ENCODE data around the gene DAB1.
"Not testable (repeated sequence)": the region's sequence is repeated elsewhere in the genome, so short reads cannot be mapped to it uniquely, and the experiment has no call there.

DAB1 gene

DNA sequence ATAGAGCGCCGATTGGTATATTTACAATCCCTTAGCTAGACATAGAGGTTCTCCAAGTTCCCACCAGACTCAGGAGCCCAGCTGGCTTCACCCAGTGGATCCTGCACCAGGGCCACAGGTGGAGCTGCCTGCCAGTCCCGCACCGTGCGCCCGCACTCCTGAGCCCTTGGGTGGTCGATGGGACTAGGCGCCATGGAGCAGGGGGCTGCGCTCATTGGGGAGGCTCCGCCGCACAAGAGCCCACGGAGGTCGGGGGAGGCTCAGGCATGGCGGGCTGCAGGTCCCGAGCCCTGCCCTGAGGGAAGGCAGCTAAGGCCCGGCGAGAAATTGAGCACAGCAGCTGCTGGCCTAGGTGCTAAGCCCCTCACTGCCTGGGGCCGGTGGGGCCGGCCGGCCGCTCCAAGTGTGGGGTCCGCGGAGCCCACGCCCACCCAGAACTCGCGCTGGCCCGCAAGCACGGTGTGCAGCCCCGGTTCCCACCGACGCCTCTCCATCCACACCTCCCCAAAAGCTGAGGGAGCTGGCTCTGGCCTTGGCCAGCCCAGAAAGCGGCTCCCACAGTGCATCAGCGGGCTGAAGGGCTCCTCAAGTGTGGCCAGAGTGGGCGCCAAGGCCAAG is 80.5 kb downstream of the DAB1 start:
- H3K27ac Mint-ChIP-seq (ENCODE audit: low read depth); ATAC-seq (replicated peaks; ENCODE audit: extremely low read depth, poor library complexity, severe bottlenecking); H3K4me1 Mint-ChIP-seq; DNase-seq (ENCODE audit: low spot score in 2 of 2); H3K4me3 Mint-ChIP-seq; H3K9me3 Mint-ChIP-seq; H3K36me3 Mint-ChIP-seq (ENCODE audit: insufficient read depth); H3K27me3 Mint-ChIP-seq: not testable (repeated sequence)

DNA sequence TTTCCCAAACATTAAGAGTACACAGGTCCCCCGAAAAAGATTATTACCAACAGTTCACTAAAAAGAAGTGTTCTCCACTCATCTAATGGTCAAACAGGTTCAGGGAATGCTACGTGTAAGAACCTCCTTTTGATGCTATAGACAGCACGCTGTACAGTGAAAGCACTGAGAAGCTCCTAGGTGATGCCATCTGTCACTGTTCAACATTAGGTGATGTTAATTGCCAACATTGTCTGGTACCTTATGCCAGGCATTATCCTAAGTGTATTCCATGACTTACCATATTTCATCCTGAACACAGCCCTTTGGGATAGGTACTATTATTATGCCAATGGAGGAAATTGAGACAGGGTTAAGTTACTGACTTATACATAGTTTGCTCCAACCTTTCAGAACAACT is 82.1 kb downstream of the DAB1 start:
- Mint-ChIP-seq H3K4me1 (no peaks in the 10 kb centered on the region), H3K27me3 (peaks cover 13% of the 10 kb centered on the region), H3K36me3 (ENCODE audit: insufficient read depth) (no peaks in the 10 kb centered on the region), H3K9me3 (peaks cover 6% of the 10 kb centered on the region), H3K27ac (ENCODE audit: low read depth) (no peak overlapping the region), H3K4me3 (no peak overlapping the region)
- DNase-seq (ENCODE audit: low spot score in 2 of 2) (no peak), ATAC-seq (replicated peaks; ENCODE audit: extremely low read depth, poor library complexity, severe bottlenecking) (no peak)

DNA sequence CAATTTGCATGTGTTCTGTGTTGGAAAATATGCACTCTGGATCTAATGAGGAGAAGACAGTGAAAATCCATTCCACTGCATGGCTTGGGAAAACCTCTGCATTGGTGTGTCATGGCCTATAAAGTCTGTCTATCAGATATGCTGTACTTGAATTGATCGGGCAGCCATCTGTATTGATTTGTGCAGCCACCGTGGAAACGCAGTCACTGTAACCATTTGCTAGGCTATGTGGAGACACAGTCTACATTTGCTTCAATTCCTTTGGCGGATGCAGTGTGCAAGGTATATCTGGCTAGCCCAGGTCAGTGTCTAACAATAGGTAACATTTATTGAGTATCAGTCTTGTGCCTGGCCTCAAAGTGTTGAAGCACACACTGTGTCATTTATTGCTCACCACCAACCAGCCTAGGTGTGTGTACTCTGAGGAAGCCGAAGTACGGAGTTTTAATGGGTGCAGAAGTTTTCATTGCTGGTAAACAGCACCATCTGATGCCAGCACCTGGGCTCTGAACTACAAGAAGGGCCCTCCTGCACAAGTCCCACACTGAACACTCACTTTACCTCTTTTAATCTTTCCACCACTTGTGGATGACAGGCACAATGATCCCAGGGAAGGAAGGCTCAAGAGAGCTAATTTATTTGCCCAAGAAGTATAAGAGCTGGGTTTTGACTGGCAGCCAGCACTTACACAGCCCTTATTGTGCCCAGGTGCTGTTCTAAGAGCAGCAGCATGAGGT is 83.4 kb downstream of the DAB1 start:
- ATAC-seq (replicated peaks; ENCODE audit: extremely low read depth, poor library complexity, severe bottlenecking) (no peak), DNase-seq (ENCODE audit: low spot score in 2 of 2) (no peak)
- Mint-ChIP-seq H3K27ac (ENCODE audit: low read depth) (no peak overlapping the region), H3K4me1 (no peaks in the 10 kb centered on the region), H3K9me3 (peaks cover 6% of the 10 kb centered on the region), H3K4me3 (no peak overlapping the region), H3K27me3 (peaks cover 13% of the 10 kb centered on the region), H3K36me3 (ENCODE audit: insufficient read depth) (no peaks in the 10 kb centered on the region)

DNA sequence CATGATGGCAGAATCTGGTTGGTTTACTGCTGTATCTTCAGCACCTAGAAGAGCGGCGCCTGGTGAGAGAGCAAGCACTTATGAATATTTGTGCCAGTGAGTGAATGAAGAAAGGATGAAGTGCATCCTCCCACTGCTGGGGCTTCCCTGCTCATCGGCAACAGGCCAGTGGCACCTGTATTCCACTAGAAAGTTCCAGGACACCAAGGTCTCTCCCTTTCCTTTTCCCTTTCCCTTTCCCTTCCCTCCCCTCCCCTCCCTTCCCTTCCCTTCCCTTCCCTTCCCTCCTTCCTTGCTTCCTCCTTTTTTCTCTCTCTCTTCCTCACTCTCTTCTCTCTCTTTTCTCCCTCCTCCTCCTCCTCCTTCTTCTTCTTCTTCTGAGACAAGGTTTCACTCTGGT is 86.2 kb downstream of the DAB1 start:
- DNase-seq (ENCODE audit: low spot score in 2 of 2): no peak
- peaks cover 6% of the 10 kb centered on the region for H3K9me3 Mint-ChIP-seq
- ATAC-seq (replicated peaks; ENCODE audit: extremely low read depth, poor library complexity, severe bottlenecking): no peak
- H3K36me3 Mint-ChIP-seq (ENCODE audit: insufficient read depth): no peaks in the 10 kb centered on the region
- H3K4me3 Mint-ChIP-seq: no peak overlapping the region
- H3K27me3 Mint-ChIP-seq: peaks cover 13% of the 10 kb centered on the region
- no peaks in the 10 kb centered on the region for H3K4me1 Mint-ChIP-seq
- no peak overlapping the region for H3K27ac Mint-ChIP-seq (ENCODE audit: low read depth)

DNA sequence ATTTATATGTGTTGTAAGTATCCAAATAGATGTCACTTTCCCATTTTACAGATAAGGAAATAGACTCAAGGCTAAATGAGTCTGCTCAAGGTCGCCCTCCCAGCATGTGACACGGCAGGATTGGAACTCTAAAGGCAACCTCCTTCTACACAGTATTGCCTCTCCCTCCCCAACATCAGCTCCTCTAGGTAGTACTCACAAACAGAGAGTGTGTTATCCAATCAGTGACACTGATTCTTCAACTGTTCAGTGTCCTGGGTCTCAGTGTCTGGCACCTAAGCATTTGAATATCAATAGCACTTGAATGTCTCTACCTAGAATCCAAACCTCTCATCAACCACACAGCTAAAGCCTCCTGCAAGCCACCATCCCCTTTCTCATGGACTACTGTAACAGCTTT is 87.1 kb downstream of the DAB1 start:
- H3K4me1 Mint-ChIP-seq: no peaks in the 10 kb centered on the region
- H3K27ac Mint-ChIP-seq (ENCODE audit: low read depth): no peak overlapping the region
- H3K4me3 Mint-ChIP-seq: no peak overlapping the region
- peaks cover 6% of the 10 kb centered on the region for H3K9me3 Mint-ChIP-seq
- H3K27me3 Mint-ChIP-seq: peaks cover 13% of the 10 kb centered on the region
- ATAC-seq (replicated peaks; ENCODE audit: extremely low read depth, poor library complexity, severe bottlenecking): no peak
- DNase-seq (ENCODE audit: low spot score in 2 of 2): no peak
- H3K36me3 Mint-ChIP-seq (ENCODE audit: insufficient read depth): no peaks in the 10 kb centered on the region

DNA sequence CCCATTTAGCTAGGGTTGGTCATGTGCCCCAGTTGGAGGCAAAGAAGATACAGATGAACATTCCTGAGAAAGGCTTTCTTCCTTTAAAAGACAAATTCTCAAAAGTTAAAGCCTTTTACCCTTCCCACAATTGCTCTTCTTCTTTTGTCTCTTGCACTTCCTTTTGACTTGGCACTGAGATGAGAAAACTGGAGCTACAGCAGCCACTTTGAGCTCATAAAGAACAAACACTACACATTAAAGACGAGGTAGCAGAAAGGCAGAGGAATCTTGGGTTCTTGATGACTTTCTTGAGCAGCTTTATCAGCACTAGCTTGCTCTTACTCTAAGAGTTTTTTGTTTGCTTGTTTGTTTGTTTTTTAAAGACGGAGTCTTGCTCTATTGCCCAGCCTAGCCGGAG is 92.2 kb downstream of the DAB1 start:
- DNase-seq (ENCODE audit: low spot score in 2 of 2): no peak
- no peak for ATAC-seq (replicated peaks; ENCODE audit: extremely low read depth, poor library complexity, severe bottlenecking)
- Mint-ChIP-seq H3K27me3 (no peaks in the 10 kb centered on the region), H3K36me3 (ENCODE audit: insufficient read depth) (no peaks in the 10 kb centered on the region), H3K4me3 (no peak overlapping the region), H3K9me3 (peaks cover 5% of the 10 kb centered on the region), H3K4me1 (no peaks in the 10 kb centered on the region), H3K27ac (ENCODE audit: low read depth) (no peak overlapping the region)

DNA sequence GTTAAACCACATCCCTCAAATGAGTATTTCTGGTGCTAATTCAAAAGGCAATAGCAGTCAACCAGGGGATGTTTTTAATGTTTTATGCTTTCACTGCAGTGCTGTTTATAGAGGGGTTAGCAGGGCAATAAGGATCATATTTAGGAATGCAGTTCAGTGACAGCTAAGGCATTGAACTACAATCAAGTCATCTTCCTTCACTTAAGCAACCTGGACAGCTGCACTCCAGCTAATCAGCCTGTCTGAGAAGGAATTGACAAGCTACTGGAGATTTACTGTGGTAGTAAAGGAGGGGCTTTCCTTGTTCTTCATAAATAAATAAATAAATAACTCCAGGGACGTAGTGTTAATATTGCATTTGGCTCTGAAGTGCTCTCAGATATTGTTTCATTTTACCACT is 93.9 kb downstream of the DAB1 start:
- Mint-ChIP-seq H3K9me3 (peaks cover 5% of the 10 kb centered on the region), H3K4me1 (no peaks in the 10 kb centered on the region), H3K4me3 (no peak overlapping the region), H3K27me3 (peaks cover 12% of the 10 kb centered on the region), H3K27ac (ENCODE audit: low read depth) (no peak overlapping the region), H3K36me3 (ENCODE audit: insufficient read depth) (no peaks in the 10 kb centered on the region)
- ATAC-seq (replicated peaks; ENCODE audit: extremely low read depth, poor library complexity, severe bottlenecking) (no peak), DNase-seq (ENCODE audit: low spot score in 2 of 2) (no peak)

DNA sequence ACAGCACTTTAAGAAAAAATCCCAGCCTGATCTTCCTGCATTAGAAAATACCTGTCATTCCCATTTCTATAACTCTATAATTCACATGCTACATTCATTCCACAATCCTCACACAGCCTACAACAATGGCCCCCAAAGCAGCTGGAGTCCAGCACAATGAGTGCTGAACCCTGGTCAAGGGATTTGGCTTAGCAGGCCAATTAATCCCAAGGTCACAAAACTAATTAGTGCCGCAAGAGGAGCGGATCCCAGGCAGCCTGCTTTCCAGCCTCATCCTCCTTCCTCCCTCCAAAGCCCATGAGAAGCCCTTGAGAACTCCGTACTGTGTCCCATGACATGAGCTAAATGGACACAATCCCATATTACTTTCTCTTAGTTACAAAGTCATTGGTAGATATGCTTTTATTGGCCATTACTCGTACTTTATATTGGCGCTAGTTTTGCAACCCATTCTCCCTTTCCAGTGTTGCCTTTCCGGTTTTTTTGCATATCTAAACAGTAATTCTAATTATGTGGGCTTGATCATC is 94.8 kb downstream of the DAB1 start:
- Mint-ChIP-seq H3K27me3 (peaks cover 13% of the 10 kb centered on the region), H3K27ac (ENCODE audit: low read depth) (no peak overlapping the region), H3K9me3 (peaks cover 5% of the 10 kb centered on the region), H3K36me3 (ENCODE audit: insufficient read depth) (no peaks in the 10 kb centered on the region), H3K4me1 (no peaks in the 10 kb centered on the region), H3K4me3 (no peak overlapping the region)
- no peak for DNase-seq (ENCODE audit: low spot score in 2 of 2)
- no peak for ATAC-seq (replicated peaks; ENCODE audit: extremely low read depth, poor library complexity, severe bottlenecking)

DNA sequence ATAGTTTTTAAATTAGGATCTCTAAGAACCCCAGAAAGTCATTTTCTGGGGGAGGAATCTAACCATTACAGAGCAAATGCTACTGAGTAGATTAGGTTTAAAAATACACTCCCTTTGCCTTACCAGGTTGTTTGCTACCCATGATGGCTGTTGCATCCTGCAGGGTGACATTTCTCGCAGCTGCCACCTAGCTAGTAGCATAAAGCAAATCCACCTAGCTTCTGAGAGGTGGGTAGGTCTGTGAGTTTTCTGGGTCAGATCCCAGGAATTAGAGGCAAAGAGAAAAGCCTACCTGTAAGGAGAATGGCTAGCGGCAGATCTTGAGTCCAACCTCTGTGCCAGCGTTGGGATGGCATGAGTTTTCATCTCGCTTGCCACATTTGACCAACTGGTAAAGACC is 95.9 kb downstream of the DAB1 start:
- no peaks in the 10 kb centered on the region for H3K4me1 Mint-ChIP-seq
- no peaks in the 10 kb centered on the region for H3K36me3 Mint-ChIP-seq (ENCODE audit: insufficient read depth)
- H3K27me3 Mint-ChIP-seq: peaks cover 13% of the 10 kb centered on the region
- H3K4me3 Mint-ChIP-seq: no peak overlapping the region
- H3K9me3 Mint-ChIP-seq: peaks cover 5% of the 10 kb centered on the region
- H3K27ac Mint-ChIP-seq (ENCODE audit: low read depth): no peak overlapping the region
- ATAC-seq (replicated peaks; ENCODE audit: extremely low read depth, poor library complexity, severe bottlenecking) (no peak), DNase-seq (ENCODE audit: low spot score in 2 of 2) (no peak)

DNA sequence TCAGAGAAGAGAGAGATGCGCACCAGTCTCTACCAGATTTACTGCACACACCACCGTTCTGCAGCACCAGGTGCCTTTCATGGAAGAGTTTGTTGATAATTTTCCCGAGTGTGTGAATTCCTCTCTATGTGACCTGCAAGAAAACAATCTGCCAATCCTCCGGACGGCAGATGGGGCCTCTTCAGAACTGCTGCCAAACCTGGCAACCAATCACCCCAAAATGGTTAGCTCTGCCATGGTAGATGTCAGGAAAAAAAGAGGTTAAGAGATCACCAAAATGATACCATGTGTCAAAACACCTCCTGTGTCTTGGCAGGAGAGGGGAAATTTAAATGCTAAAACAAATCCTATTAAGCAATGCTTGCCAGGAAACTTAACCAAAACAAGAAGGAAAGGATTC is 96.5 kb downstream of the DAB1 start:
- ATAC-seq (replicated peaks; ENCODE audit: extremely low read depth, poor library complexity, severe bottlenecking) (no peak), DNase-seq (ENCODE audit: low spot score in 2 of 2) (no peak)
- no peaks in the 10 kb centered on the region for H3K36me3 Mint-ChIP-seq (ENCODE audit: insufficient read depth)
- H3K4me3 Mint-ChIP-seq: no peak overlapping the region
- peaks cover 13% of the 10 kb centered on the region for H3K27me3 Mint-ChIP-seq
- H3K27ac Mint-ChIP-seq (ENCODE audit: low read depth): no peak overlapping the region
- no peaks in the 10 kb centered on the region for H3K4me1 Mint-ChIP-seq
- peaks cover 5% of the 10 kb centered on the region for H3K9me3 Mint-ChIP-seq

DNA sequence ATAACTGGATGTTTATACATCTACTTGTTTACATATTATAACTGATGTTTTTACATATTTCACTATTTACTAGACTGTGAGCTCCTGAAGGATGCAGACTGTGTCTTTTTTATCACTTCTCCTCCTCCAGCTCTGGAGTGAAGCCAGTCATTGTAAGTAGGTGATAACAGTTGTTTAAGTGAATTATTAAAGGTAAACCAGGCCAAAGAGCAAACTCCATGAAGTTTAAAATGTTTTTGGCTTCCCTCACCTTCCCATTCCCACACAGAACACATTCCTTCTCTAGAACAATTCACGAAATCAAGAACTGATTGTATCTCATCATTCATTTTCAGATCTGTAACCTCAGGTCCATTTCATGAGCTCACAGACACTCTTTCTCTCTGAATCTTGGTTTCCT is 98.3 kb downstream of the DAB1 start:
- no peaks in the 10 kb centered on the region for H3K4me1 Mint-ChIP-seq
- H3K36me3 Mint-ChIP-seq (ENCODE audit: insufficient read depth): no peaks in the 10 kb centered on the region
- no peak overlapping the region for H3K27ac Mint-ChIP-seq (ENCODE audit: low read depth)
- ATAC-seq (replicated peaks; ENCODE audit: extremely low read depth, poor library complexity, severe bottlenecking) (no peak), DNase-seq (ENCODE audit: low spot score in 2 of 2) (no peak)
- H3K27me3 Mint-ChIP-seq: peaks cover 13% of the 10 kb centered on the region
- no peaks in the 10 kb centered on the region for H3K9me3 Mint-ChIP-seq
- H3K4me3 Mint-ChIP-seq: no peak overlapping the region

DNA sequence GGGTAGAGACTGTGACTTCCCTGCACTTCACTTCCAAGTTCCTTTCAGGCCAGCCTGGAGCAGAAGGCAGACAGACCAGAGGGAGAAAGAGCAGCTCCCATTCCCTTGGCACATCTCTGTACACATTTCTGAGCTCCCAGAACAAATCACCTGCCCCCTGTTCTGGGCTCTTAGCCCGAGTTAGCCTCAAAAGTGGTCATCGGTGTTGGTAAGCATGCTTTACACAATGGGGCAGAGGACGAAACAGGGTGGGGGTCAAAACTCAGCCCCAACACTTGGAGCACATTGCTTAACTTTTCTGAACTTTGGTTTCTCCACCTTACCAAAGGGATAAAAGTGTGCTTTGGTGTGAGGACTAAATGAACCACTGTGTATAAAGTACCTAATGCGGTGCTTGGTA is 98.7 kb downstream of the DAB1 start:
- Mint-ChIP-seq H3K27me3 (peaks cover 13% of the 10 kb centered on the region), H3K27ac (ENCODE audit: low read depth) (no peak overlapping the region), H3K36me3 (ENCODE audit: insufficient read depth) (no peaks in the 10 kb centered on the region), H3K4me1 (no peaks in the 10 kb centered on the region), H3K9me3 (no peaks in the 10 kb centered on the region), H3K4me3 (no peak overlapping the region)
- ATAC-seq (replicated peaks; ENCODE audit: extremely low read depth, poor library complexity, severe bottlenecking) (no peak), DNase-seq (ENCODE audit: low spot score in 2 of 2) (no peak)

DNA sequence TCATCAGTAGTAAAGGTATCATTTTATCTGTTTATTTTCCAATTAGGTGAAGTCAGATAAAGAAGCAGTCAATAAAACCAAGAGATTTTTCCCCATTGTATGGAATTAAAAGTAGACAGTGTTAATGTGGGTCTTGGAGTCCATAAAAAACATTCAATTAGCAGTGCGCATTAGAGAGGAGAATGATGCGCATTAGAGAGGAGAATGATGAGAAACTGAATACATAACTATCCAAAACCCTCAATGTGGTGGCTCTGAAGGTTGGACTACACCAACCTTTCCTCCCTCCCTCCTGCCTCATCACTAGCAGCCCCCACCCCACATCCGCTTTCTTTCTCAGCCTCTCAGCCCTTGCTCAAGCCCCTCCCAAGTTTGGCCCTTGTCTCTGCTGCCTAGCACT is 99.5 kb downstream of the DAB1 start:
- Mint-ChIP-seq H3K9me3 (no peaks in the 10 kb centered on the region), H3K27ac (ENCODE audit: low read depth) (no peak overlapping the region), H3K4me1 (no peaks in the 10 kb centered on the region), H3K27me3 (peaks cover 13% of the 10 kb centered on the region), H3K4me3 (no peak overlapping the region), H3K36me3 (ENCODE audit: insufficient read depth) (no peaks in the 10 kb centered on the region)
- ATAC-seq (replicated peaks; ENCODE audit: extremely low read depth, poor library complexity, severe bottlenecking) (no peak), DNase-seq (ENCODE audit: low spot score in 2 of 2) (no peak)

Measured in central memory CD8-positive, alpha-beta T cell (primary cell).